ENCODE results near the gene MINDY4.

DNA sequence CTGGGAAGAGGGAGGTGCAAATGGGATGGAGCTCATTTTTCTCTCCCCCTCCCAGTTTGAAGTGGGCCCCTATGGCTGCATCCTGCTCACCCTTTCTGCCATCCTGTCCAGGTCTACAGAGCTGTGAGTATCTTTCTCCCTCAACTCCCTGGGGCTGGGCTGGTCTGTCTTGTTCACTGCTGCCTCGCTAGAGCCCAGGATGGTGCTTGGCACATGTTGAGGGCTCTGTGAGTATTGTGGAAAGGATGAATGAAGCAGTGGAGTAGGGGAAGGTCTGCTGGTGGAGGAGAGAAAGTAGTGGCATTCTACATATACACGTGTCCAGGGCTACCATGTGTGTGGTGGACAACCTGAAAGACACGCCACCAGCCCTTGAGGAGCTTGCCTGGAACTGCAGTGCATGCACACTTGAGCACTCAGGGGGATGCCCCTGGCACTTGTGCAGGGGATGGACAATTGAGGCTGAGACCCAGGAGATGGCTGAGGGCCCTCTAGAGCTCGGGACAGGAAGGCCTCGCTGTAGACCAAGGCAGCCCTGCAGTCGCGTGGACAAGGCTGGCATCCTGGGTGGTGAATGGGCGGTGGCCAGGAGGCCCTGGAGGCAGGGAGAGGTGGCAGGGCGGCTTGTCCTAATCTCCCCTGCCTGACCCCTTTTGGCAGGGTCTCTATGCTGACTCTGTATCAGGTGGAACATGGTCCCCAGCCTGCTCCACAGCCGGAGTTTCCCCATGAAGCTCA lies 88.2 kb downstream of the MINDY4 start:
- TF ChIP-seq, protein P1, sequence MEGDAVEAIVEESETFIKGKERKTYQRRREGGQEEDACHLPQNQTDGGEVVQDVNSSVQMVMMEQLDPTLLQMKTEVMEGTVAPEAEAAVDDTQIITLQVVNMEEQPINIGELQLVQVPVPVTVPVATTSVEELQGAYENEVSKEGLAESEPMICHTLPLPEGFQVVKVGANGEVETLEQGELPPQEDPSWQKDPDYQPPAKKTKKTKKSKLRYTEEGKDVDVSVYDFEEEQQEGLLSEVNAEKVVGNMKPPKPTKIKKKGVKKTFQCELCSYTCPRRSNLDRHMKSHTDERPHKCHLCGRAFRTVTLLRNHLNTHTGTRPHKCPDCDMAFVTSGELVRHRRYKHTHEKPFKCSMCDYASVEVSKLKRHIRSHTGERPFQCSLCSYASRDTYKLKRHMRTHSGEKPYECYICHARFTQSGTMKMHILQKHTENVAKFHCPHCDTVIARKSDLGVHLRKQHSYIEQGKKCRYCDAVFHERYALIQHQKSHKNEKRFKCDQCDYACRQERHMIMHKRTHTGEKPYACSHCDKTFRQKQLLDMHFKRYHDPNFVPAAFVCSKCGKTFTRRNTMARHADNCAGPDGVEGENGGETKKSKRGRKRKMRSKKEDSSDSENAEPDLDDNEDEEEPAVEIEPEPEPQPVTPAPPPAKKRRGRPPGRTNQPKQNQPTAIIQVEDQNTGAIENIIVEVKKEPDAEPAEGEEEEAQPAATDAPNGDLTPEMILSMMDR (conservative IDR thresholded peaks at IDR 0.05; ENCODE audit: low read depth, low read length), result no peak
- TF ChIP-seq POLR2A (IDR thresholded peaks at IDR 0.05; ENCODE audit: low read depth, low read length) (no peak), FOS (IDR thresholded peaks at IDR 0.05; ENCODE audit: low read depth, low read length) (no peak), RAD21 (IDR thresholded peaks at IDR 0.05; ENCODE audit: low read length) (no peak), CEBPB (IDR thresholded peaks at IDR 0.05; ENCODE audit: low read depth, low read length) (no peak), BHLHE40 (IDR thresholded peaks at IDR 0.05; ENCODE audit: low read depth, low read length) (no peak), MAZ (IDR thresholded peaks at IDR 0.05; ENCODE audit: borderline replicate concordance, low read depth, low read length) (no peak), MAFK (IDR thresholded peaks at IDR 0.05; ENCODE audit: low read depth, low read length) (no peak), RFX5 (IDR thresholded peaks at IDR 0.05; ENCODE audit: low read depth, low read length) (no peak)

All from IMR-90 (cell line).